ENCODE results near the gene PDCD1LG2.

DNA sequence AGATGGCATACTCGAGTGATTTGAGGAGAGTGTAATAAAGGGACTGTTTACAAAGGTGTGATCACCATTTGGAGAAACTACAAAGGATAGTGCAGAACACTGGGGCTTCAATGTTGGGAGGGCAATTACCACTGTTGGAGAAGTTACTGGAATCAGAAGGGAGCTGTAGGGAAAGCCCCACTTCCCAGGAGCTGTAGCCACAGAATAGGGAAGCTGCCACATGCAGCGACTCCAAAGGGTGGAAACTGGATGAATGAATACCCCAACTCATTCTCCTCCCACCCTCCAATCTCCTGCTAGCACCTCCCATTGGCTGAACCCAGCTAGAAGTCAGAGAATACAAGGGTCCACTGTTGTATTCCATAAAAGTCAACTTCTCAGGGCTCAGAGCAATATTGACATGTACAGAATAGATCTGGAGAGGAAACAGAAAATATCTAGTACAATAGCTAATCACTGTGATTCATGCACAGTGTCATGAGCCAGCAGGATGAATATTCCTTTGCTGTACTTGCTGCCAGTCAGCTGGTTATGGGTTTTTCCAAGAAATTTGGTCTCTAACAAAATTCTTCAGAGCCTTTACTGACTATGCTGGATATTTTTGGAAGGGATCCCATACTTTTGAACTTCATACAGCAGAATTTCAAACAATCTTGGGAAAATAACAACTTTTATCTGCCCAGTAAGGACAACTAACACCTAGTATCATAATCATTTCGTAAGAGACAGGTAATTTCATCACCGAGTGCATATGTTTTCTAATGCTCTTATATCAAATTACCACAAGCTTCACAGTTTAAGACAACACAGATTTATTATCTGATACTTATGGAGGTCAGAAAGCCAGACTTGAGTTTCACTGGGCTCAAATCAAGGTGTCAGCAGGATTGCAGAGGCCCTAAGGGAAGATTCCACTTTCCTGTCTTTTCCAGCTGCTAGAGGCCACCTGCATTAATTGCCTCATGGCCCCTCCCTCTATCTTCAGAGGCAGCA, 39.6 kb downstream of the PDCD1LG2 start:
- TF ChIP-seq, protein P1, sequence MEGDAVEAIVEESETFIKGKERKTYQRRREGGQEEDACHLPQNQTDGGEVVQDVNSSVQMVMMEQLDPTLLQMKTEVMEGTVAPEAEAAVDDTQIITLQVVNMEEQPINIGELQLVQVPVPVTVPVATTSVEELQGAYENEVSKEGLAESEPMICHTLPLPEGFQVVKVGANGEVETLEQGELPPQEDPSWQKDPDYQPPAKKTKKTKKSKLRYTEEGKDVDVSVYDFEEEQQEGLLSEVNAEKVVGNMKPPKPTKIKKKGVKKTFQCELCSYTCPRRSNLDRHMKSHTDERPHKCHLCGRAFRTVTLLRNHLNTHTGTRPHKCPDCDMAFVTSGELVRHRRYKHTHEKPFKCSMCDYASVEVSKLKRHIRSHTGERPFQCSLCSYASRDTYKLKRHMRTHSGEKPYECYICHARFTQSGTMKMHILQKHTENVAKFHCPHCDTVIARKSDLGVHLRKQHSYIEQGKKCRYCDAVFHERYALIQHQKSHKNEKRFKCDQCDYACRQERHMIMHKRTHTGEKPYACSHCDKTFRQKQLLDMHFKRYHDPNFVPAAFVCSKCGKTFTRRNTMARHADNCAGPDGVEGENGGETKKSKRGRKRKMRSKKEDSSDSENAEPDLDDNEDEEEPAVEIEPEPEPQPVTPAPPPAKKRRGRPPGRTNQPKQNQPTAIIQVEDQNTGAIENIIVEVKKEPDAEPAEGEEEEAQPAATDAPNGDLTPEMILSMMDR (IDR thresholded peaks at IDR 0.05; ENCODE audit: insufficient read depth, low read depth, low read length): no peak
- TF ChIP-seq EZH2 (IDR thresholded peaks at IDR 0.05; ENCODE audit: insufficient read depth, low read length): no peak

Measured in astrocyte (in vitro differentiated cells and primary cell).